Left ventricle myocardium superior (tissue), 1 donor: ENCODE data around the gene GMDS. TPM values are rescaled to one million over a fixed set of nuclear protein-coding genes. Genes with fewer than 3 reads are reported as not detected.

Experiments
- ATAC-seq: fragments of 200-7000 bp; cut with Tn5 transposase; one replicate; pipeline ENCODE4 v1.9.1; 2020; ENCODE audit warnings: mild to moderate bottlenecking, moderate library complexity
- DNase-seq: peaks from one replicate; pipeline ENCODE4 v3.0.0-alpha.2; 2020
- intact Hi-C: fragments of 100-400 bp; cut with micrococcal nuclease; formaldehyde crosslinking; loops from one replicate; pipeline ENCODE4 v1.11.0; 2022
- total RNA-seq: library from RNA; stranded (reverse); fragmentation: NEBNext Ultra II Directional; extraction: Animal tissue kit (Norgen Biotek cat#: 25700); gene quantifications from one replicate; pipeline ENCODE4 v1.2.1, GENCODE V29; 2021
- donor health status: DM: no; HTN: yes; CAD: no; lungs with severe emphysema.

The GMDS gene
- total RNA-seq, 1 donor from 2014 or later: 6.4 TPM

DNA sequence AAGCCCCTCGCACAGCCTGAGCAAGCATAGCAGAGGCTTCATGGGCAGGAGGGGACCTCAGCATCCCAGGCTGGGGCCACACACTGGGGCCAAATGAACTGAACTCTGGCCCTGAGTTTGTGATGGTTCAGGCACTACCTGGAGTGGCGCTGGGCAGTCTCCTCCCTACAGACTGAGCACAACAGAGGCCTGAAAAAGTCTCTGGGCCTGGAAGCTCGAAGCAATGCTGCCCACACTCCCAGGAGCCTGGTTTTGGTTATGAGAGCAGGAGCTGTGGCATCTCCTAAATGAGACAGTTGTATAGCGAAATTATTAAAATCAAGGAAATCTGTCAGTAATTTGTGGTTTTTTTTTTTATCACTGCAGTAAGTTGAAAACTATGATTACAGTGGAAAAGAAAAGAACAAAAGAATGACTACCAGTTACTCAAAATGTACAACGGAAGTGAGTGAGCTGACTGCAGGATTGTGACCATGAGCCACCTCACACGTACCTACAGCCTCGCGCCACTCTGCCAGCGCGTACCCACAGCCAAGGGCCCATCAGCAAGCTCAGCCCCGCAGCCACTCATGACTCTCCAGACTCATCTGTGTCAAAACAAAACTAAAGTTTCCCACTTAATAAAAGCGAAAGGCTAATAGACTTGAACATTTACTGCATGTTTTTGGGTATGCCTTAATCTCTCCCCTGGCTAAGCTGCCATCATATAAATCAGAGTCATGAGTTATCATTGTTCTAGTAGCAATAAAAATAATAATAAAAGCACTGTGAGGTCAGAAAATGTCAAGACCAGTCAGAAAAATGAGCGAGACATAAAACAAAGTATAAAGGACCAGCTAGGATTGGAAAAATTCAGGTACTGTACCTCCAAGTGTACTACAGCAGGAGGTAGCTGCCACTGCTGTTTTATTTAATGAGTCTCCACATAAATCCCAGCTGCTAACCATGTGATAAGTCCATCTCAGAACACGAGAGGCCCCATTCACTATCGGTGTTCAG lies 458.7 kb downstream of the GMDS start:
- intact Hi-C loops: no loop called here
- ATAC-seq (no peak), DNase-seq (no peak)

DNA sequence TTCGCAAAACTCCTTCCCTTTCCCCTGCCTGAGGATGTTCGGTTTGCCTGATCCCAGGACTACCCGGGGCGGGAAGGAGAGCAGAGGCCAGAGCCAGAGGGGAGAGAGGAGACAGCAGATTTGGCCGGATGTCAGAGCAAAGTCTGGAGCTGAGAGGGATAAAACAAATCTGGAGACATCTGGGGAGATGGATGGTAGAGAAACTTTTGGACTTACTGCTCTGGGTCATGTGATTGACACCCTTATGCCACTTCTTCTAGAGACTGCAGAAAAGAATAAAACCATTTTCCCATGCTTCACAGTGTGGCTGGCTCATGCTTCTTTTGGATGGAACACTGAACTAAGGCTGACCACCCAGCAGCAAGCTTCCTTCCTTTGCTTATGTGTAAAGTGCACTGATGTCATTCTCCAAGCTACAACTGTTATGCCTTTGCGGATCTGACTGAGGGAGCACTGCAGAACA lies 461.0 kb downstream of the GMDS start:
- DNase-seq: no peak
- peak; percentile 79 for ATAC-seq
- intact Hi-C loops: no loop called here

DNA sequence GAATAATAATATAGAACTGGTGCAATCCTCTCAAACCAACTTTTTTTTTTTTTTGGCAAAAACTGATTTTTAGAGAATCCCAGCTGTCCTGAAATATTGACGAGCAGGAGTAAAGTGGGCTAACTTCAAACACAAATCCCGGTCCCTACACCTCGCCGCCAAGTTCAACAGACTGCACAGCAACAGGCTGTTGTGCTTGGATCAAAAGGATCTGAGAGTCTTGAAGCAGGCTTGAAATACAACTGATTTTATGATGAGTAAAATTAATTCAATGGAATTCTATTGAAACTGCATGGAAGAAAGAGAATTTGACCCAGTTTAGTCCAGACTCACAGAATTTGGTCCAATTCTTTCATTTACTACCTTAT lies 463.6 kb downstream of the GMDS start:
- ATAC-seq: no peak

DNA sequence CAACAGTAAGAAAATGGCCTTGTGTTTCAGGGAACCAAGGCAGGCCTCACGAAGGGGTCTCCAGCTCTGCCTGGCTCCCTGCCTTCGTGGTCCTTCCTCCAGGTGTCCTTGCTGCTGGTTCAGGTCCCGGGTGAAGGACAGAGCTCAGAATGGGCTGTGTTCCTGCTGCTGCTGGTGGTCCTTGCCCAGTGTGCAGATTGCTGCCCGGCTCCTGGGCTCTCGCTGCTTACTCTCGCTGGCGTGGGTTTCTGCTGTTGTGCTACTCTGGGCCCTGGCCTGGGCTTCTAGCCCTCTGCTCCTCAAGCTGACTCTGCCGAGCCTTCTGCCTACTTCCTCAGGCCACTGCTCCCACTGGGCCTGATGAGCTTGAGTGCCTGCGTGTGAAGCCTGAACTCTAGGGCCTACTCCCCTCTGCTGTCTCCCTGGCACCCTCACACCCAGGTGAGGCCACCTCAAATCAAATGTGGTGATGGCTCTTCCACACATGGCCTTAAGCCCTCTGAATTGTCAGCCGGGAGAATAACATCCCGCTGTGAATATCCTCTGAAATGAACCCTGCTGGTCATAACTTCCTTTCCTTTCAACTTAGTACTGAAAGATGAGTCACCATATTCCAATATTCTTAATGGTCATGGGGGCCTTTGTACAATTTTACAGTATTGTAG lies 464.1 kb downstream of the GMDS start:
- intact Hi-C loops: no loop called here
- ATAC-seq: no peak
- no peak for DNase-seq

More for the DNA sequence above, 463.6 kb downstream of the GMDS start:
- intact Hi-C loops: no loop called here
- no peak for DNase-seq

DNA sequence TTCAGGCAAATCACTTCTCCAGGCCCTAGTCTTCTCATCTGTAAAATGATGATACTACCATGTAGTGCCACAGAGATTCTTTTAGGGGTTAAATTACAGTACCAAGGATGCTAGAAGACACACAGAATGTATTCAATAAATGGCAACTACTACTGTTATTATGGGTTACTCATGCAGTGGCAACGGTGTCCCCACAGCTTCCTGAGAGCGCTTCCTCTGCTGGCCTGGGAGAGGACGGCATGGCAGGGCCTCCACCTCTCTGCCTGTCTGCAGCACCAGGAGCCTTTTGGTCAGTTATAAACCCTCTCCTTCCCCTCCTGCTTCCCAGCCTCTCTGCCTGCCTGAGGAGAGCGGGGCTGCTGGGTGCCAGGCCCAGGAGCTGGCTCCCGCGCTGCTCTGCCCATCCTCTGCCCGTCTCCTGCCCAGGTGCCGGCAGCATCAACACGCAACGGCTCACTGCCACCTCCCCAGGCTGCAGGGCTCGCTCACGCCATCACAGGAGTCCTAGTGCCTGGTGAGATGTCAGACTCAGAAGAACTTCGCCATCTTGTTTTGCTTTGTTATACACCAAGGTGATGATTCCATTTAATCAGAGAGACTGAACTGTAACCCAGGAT lies 465.0 kb downstream of the GMDS start:
- ATAC-seq (no peak), DNase-seq (no peak)
- intact Hi-C loops: no loop called here

DNA sequence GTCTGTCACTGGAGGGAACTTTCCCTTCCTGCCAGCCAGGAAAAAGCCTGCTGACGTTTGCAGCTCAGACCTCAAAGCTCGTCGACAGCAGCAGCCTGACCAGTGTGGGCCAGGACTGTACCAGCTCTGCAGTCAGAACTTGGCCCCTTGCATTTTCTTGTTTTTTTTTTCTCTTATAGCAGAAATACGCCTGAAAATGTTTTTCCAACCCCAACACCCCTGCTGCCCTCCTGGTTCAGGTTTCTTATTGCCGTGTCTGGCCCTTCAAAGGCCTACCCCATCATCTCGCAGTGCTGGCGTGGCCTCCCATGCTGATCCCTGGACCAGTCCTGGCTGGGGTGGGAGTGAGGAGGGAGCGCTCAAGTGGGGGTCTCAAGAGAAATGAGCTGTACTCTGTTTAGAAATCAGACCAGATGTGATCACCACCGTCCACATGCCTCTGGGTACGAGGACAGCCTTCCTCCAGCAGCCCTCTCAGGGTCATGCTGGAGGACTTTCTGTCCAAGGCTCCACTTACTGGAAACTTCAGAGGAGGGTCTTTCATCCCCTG lies 466.6 kb downstream of the GMDS start:
- ATAC-seq (no peak), DNase-seq (no peak)
- intact Hi-C loops: no loop called here

DNA sequence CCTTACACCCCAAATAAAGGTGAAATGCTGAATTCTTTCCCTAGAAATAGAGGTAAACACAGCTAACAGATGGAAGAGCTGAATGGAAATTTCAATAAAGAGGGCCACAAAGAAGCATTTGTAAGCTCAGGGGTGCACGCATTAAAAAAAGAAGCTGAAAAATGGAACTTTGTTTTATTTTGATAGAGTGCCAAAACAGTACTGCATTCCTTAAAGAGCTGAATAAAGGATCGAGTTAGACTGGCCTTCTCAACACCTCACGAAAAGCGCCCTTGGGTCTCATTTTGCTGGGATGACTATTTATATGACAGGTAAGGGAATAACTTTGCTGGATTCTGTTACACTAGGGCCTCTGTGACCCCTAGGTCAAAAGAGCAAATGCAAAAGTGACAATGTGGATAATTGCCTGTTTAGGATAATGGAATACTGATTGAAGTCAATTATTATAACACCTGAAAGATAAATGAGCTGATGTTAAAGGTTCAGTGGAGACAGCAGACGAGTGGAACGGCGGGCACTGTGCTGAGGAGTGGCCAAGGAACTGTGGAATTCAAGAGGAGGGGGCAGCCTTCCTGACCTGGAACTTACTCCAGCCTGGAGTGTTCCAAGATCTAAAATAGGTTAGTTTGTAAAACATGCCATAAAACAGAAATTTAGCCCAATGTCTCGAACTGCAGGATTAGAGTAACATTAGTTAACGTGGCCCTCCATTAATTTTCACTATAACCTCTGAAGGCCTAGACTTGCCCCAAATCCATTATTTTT lies 467.3 kb downstream of the GMDS start:
- intact Hi-C loops: no loop called here
- DNase-seq (no peak), ATAC-seq (no peak)

DNA sequence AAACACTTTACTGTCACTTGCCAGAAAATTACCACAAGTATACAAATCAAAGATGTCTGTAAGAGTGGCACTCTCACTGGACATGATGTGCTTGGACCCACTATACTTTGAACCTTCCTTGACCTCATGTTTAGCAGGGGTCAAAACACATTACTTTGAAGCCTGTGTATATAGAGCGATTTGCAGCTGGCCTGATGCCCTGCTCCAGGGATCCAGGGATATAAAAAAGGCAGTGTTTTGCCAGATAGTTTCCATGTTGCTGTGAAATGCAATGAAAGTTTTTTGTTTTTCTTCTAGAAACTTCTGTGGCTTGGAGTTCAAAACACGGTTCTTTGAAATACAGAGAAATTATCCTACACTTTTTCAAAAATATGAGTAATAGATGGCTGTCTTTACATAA lies 470.0 kb downstream of the GMDS start:
- intact Hi-C loops: no loop called here
- DNase-seq: no peak
- no peak for ATAC-seq

DNA sequence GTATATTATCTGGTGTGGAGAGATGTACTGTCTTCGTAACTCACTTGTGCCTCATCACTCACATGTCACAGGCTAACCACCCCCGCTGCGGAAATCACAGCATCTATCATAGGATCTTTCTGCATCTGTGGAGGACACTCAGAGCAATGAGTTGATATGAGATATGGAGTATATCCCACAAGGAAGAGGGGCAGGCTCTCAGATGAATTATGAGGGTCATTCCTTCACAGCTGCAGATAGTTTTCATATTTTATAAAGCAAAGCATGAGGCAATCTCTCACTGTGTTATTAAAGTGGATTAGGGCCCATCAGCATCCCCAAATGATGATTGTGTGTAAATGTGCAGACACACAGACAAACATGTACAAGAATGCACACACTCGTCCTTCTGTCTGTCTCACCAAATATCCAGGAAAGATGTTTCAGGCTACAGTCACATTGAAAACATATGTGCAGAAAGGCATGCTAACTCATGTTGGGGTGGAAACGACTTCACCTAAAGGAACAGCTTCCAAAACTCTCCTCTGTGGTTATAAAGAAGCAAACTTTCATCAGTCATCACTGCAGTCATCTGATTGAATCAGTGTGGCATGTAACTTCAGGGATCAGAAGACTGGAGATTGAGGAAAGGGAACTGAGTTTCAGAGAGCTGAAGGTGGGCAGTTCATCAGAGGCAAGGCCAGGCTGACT lies 471.0 kb downstream of the GMDS start:
- ATAC-seq: no peak
- no peak for DNase-seq
- intact Hi-C loops: no loop called here

DNA sequence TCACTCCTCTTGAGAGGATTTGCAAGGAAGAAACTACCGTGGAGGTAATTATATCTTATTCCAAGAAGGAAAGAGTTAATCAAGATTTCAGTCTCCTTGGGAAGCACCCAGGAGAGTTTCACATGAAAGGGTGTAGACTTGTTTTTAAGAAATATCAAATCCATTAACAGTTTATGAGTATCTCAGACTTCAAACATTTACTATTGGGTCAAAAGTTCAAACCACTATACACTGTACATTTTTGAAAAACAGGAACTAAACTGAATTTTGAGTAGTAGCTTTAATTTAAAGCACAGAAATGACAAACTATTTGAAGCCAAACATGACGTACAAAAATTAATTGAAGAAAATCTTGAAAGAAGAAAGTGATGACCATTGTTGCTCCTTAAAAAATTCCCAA lies 471.7 kb downstream of the GMDS start:
- no peak for ATAC-seq
- intact Hi-C loops: no loop called here
- no peak for DNase-seq

DNA sequence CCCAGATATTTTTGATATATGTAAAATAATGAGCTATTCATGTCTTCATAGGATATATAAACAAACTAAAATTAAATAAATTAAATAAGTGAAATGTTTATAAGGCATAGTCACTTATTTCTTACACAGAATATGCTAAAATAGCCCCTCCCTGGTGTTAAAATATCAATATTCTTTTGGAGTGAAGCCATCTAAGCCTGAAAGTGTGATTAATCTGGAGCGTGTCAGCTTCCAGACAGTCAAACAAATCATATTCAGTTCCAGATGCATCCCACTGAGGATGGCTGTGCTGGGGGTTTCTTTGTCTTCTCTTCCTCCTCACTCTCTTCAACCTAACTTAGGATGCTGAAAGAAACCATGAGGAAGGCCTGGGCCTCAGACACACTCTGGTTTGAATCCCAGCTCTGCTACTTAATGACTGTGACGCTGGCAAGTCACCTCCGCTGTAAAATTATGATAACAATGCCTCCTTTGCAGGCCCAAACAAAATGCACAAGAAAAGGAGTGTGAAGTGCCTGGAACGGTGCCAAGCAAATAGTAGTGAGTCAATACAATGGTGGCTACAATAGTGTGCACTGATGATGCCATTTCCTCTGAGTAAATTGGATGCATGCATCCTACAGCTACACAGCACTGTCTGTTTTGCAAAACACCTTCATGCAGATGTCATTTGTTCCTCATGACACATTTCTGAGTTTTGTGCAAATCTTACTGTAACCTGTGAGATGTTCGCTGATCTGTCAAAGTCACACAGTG lies 474.3 kb downstream of the GMDS start:
- DNase-seq (no peak), ATAC-seq (no peak)
- intact Hi-C loops: no loop called here

DNA sequence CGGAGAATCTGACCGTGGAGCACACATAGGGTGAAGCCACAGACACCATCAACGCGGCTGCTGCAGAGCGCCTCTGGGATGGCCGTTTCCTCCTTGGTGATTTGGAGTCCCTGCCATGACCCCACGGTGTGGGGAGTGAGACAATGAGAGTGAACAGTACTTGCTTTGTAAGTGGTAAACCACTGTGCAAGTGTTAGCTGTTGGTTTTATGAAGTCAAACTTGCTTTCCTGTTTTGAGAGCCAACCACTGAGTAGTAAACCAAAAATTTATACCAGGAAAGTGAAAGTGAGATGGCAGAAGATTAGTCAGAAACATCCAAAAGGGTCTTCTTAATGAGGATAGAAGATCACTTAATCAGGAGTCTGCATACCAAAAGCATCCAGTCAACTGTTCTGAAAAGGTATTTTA lies 475.0 kb downstream of the GMDS start:
- intact Hi-C loops: no loop called here
- DNase-seq (no peak), ATAC-seq (no peak)

DNA sequence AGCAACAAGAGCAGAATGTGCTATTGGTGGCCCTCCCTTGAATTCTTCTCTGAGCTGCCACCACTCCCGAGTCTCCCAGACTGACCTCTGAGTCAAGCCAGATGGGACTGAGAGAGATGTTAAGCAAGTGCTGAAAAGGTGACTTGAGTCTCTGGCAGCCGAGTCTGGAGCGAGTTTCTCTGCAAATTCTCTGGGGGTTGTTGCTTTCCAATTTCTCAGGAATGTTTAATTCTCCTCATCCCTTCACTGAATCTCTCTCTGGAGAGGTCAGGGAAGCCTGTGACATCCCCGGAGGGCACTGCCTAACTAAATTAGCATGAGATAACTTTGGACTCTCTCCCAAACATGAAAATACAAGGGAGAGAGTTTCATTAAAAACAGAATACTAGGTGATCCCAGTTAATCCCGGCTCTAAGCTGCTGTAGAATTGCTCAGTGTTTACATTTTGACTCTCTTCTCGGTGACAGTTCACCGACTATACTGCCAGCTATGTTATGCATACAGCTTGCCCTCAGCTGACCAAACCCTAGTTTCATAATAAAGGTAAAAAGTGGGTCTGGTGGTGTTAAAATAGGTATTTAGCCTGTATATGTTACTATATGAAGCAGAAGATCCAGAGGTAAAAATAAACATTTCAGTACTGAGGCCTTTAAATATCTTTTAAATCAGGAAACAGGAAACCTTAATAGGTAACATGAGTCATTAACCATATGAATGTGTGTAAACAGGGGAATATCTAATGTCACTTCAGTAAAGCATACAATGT lies 477.7 kb downstream of the GMDS start:
- DNase-seq: peak; percentile 38
- peak; percentile 97 for ATAC-seq
- intact Hi-C loops: no loop called here

DNA sequence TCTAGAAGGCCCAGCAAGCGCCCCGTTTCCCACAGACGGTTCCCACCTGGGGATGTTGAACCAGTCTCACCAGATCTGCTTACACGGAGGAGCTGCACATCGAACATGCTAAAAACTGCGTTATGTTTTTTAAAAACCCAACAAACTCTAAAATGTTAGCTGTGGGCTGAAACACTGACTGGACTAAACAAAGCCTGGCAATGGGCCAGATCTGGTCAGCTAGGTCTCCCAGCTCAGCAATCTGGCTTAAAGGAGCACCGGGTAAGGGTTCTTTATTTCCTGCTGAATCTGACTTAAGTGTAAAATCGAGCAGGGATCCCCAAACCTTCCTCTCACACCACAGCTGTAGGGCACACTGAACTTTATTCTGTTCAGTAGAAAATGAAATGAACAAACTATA lies 478.8 kb downstream of the GMDS start:
- ATAC-seq: peak; percentile 49
- intact Hi-C loops: no loop called here
- no peak for DNase-seq

DNA sequence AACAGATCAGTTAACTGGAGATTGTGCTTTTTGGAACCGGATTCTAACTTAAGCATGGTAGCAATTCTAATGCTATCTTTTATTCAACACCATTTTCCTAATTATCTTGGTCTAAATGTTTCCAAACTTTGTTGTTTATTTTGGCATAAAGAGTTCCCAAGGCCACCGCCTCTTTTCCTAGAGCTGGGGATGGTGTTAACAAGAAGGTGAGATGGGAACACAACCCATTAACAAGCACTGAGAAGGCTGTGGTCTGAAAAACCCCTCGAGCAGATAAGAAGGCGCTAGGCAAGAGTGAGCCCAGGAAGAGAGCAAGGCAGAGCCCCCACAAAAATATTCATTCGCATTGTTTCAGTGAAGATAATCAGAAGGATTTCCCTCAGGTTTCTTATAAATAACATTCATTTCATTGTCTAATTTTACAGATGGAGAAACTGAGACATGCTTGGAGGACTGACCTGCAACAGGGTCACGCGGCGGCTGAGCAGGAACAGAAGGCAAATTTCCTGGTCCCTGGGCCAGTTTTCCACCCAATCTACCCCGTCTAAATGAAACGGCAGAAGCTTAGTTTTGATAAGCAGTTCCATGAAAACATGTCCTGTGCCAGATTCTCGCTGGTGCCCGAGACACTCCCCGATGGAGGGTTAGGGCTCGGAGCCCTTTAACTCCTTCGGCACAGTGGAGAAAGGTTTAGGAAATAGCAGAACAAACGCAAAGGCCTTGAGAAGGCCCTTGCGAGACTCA lies 480.1 kb downstream of the GMDS start:
- intact Hi-C loops: no loop called here
- DNase-seq: no peak
- ATAC-seq: peak; percentile 11

DNA sequence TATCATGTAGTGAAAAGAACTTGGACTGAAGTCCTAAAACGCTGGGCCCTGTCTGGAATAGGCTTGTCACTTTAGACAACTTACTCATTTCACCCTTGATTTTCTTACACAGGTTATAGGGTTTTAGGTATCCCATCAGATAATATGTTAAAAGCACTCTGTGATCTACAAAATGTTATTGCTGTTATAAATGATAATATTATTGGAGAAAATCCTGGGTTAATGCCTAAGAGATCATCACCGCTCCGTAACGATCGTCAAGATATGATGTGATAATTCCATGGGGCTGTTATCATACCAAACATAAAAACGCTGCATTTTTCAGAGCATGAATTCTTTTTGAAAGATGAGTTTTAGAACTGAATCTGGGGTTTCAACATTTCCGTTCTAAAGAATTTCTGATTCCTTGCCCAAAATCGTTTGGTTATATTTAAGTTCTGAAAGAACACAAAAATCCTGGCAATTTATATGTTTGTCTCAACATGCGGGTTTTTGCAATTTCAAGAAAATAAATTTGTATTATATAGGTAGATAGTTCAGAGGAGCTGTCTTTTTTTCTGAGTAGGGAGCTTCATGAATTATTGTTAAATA lies 480.9 kb downstream of the GMDS start:
- ATAC-seq: no peak
- intact Hi-C loops: no loop called here

More for the DNA sequence above, 480.9 kb downstream of the GMDS start:
- DNase-seq: no peak
